Measurements from ENCODE around the gene JAK1.
"Not testable (repeated sequence)": the region's sequence is repeated elsewhere in the genome, so short reads cannot be mapped to it uniquely, and the experiment has no call there.

The JAK1 gene

GRCh38 chr1:64948905-64949833, 17.2 kb downstream of the JAK1 start:
- DNase-seq (ENCODE audit: low spot score): peak; percentile 28

GRCh38 chr1:64948216-64948615, 18.1 kb downstream of the JAK1 start:
- no peak for DNase-seq (ENCODE audit: low spot score)

DNA sequence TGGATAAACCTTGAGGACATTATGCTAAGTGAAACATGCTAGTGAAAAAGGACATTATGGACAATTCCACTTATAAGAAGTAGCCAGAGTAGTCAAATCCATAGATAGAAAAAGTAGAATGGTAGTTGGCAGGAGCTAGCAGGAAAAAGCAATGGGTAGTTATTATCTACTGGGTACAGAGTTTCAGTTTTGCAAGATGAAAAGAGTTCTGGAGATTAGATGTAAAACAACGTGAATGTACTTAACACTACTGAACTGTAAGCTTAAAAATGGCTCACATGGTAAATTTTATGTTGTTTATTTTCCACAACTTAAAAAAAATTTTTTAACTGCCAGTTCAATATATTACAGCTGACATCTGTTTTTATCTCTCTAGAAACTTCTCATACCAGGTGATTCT, 19.4 kb downstream of the JAK1 start:
- no peak for DNase-seq (ENCODE audit: low spot score)

GRCh38 chr1:64944913-64945312, 21.4 kb downstream of the JAK1 start:
- no peak for DNase-seq (ENCODE audit: low spot score)

- DNase-seq (ENCODE audit: low spot score): no peak
Measured at GRCh38 chr1:64942675-64943074, 23.7 kb downstream of the JAK1 start.

DNA sequence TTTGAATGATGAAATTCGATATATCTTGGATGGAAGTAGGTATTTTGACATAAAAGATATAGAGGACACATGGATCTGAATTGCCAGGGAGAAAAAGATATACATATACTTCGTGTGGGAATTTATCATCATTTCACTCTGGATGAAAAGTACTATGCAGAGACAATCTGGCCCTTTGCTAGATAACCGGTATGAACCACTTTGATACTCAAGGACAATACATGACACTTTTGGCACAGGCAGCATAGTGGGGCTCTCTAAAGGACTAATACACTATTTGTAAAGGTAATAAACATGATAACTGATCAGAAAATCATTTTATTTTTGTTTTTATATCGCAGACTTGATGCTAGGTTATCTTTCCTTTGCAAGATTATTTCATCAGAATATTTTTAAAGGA, 24.2 kb downstream of the JAK1 start:
- DNase-seq (ENCODE audit: low spot score): no peak

DNA sequence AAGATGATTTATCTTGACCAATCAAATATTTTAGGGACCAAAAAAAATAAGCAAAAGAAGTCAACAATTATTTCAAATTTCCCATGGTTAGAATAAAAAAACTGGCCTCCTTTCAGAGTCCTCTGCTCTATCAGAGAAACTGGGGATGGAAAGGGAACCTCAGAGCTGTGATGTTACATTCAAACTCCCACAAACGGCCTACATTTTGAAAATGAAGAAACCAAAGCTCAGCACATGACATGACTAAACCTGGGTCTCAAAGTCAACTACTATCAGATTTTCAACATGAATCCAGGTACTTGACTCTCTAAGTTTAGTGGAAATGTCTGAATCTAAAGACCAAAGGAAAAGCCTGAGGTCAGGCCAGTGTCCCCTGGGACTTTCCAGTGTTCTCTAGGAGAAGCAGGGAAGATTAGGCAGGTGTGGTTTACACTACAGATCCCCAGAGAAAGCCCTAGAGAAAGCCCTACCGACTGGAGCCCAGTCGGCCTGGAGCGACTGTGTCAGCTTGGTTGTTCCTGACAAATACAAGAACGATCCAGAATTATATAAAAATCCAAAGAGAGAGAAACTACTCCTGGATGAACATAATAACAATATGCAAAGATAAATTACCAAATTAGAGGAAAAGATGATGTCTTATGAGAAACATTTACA, 24.8 kb downstream of the JAK1 start:
- no peak for DNase-seq (ENCODE audit: low spot score)

DNA sequence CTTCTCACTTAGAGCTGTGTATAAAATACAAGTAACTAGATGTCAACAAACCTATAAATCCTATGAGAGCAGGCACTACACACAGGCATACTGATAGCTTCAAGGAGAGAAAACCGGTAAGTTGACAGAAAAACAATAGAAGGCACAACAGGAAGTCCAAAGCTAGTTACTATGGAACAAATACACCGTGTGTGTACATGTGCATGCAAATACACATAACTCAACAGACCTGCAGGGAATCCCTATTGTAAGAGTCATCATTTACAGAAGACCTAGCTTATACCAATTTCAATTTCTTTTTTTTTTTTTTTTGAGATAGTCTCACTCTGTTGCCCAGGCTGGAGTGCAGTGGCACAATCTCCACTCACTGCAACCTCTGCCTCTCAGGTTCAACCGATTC, 26.3 kb downstream of the JAK1 start:
- DNase-seq (ENCODE audit: low spot score): no peak

- no peak for DNase-seq (ENCODE audit: low spot score)
Measured at GRCh38 chr1:64938991-64939390, 27.4 kb downstream of the JAK1 start.

- no peak for DNase-seq (ENCODE audit: low spot score)
Measured at GRCh38 chr1:64936956-64937355, 29.4 kb downstream of the JAK1 start.

- no peak for DNase-seq (ENCODE audit: low spot score)
Measured at GRCh38 chr1:64935551-64936155, 30.7 kb downstream of the JAK1 start.

DNA sequence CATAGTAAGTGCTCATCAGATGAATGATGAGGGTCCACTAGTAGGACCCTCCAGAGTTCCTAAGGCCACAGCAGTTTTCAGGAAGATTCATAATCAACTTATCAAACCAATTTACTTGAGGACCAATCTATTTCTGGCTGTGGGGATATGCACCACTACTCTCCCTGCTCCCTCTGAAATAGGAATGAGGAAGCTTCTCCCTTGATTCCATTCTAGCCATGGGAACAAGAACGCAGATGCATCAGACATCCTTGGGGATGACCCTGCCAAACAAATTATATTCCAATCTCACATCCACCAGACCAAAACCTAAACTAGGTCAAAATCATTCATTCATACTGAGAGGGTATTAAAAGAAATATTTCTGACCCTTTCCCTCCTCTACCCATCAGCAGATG, 31.5 kb downstream of the JAK1 start:
- DNase-seq (ENCODE audit: low spot score): no peak

GRCh38 chr1:64934115-64934877, 32.1 kb downstream of the JAK1 start:
- no peak for DNase-seq (ENCODE audit: low spot score)

- DNase-seq (ENCODE audit: low spot score): no peak
Measured at GRCh38 chr1:64933296-64934070, 32.9 kb downstream of the JAK1 start.

- DNase-seq (ENCODE audit: low spot score): no peak
Measured at GRCh38 chr1:64932962-64933295, 33.4 kb downstream of the JAK1 start.

- DNase-seq (ENCODE audit: low spot score): not testable (repeated sequence)
Measured at GRCh38 chr1:64930640-64931039, 35.7 kb downstream of the JAK1 start.

DNA sequence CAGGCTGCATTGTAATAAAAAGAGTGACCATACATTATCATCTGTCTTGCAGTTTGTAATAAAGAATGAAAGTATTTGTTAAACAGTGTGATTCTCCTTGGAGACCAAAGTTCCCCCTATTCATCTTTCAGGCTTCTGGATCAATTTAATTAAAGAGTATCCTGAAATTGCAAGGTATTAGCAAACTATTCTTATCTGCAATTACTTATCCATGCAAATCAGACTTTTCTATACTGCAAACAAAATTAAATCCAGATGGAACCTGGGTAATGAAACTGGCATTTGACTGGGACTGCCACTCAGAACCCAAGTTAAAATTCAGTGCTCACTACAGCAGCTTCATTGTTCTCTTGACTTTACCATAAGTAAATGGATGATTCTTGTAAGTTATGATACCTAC, 37.1 kb downstream of the JAK1 start:
- DNase-seq (ENCODE audit: low spot score): no peak

GRCh38 chr1:64928325-64928724, 38.0 kb downstream of the JAK1 start:
- no peak for DNase-seq (ENCODE audit: low spot score)

- no peak for DNase-seq (ENCODE audit: low spot score)
Measured at GRCh38 chr1:64925594-64925993, 40.8 kb downstream of the JAK1 start.

- no peak for DNase-seq (ENCODE audit: low spot score)
Measured at GRCh38 chr1:64923294-64923718, 43.0 kb downstream of the JAK1 start.

DNA sequence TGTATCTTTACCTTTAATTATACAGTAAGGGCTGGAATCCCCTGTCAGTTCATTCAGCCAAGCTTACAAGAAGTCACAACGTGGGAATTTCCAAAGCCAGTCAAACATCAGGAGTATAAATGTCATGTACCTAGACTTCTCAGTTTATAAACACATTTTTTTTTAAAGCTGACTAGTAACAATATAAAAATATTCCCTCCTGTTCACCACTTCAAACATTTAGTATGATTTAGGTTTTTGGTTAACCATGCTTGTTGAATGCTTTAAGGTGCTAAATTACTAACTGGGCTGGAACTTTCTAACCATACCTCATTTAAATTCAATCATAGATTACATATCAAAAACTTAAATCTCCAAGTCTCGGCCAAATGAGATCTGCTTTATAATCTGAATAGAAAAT, 44.0 kb downstream of the JAK1 start:
- no peak for DNase-seq (ENCODE audit: low spot score)

GRCh38 chr1:64921771-64922170, 44.6 kb downstream of the JAK1 start:
- no peak for DNase-seq (ENCODE audit: low spot score)

All from CD4-positive, alpha-beta T cell treated with Interleukin-6 at 100 ng/mL for 8 hours (primary cell).